ENCODE measurements around the gene TMEM63B. TPM values are rescaled to one million over a fixed set of nuclear protein-coding genes. Genes with fewer than 3 reads are reported as not detected.
"Not testable (repeated sequence)": the region's sequence is repeated elsewhere in the genome, so short reads cannot be mapped to it uniquely, and the experiment has no call there.

TMEM63B gene
- total RNA-seq, 1 donor from 2014 or later = 51.2 TPM

DNA sequence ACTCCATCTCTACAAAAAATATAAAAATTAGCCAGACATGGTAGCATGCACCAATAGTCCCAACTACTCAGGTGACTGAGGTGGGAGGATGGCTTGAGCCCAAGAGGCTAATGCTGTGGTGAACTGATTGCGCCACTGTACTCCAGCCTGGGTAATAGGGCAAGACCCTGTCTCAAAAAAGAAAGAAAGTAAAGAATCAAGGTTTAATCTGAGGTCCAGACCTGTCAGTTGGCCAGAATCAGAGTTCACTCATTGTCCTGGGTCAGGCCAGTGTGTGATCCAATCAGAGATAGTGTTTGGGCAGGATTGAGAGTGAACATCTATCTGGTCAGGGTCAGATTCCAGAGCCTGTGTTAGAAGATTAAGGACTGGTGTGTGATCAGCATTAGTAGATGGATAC lies 15.5 kb downstream of the TMEM63B start:
- H3K27me3 Mint-ChIP-seq (ENCODE audit: low read depth) = no peaks in the 10 kb centered on the region
- no peak for DNase-seq (ENCODE audit: low read depth, low spot score)
- no peaks in the 10 kb centered on the region for H3K9me3 Mint-ChIP-seq
- no peak overlapping the region for H3K4me3 Mint-ChIP-seq
- no peak overlapping the region for H3K27ac Mint-ChIP-seq (ENCODE audit: unreplicated experiment)
- peaks cover 11% of the 10 kb centered on the region for H3K36me3 Mint-ChIP-seq (ENCODE audit: low read depth)
- TF ChIP-seq, protein P1, sequence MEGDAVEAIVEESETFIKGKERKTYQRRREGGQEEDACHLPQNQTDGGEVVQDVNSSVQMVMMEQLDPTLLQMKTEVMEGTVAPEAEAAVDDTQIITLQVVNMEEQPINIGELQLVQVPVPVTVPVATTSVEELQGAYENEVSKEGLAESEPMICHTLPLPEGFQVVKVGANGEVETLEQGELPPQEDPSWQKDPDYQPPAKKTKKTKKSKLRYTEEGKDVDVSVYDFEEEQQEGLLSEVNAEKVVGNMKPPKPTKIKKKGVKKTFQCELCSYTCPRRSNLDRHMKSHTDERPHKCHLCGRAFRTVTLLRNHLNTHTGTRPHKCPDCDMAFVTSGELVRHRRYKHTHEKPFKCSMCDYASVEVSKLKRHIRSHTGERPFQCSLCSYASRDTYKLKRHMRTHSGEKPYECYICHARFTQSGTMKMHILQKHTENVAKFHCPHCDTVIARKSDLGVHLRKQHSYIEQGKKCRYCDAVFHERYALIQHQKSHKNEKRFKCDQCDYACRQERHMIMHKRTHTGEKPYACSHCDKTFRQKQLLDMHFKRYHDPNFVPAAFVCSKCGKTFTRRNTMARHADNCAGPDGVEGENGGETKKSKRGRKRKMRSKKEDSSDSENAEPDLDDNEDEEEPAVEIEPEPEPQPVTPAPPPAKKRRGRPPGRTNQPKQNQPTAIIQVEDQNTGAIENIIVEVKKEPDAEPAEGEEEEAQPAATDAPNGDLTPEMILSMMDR (conservative IDR thresholded peaks at IDR 0.05) = no peak
- no peaks in the 10 kb centered on the region for H3K4me1 Mint-ChIP-seq

DNA sequence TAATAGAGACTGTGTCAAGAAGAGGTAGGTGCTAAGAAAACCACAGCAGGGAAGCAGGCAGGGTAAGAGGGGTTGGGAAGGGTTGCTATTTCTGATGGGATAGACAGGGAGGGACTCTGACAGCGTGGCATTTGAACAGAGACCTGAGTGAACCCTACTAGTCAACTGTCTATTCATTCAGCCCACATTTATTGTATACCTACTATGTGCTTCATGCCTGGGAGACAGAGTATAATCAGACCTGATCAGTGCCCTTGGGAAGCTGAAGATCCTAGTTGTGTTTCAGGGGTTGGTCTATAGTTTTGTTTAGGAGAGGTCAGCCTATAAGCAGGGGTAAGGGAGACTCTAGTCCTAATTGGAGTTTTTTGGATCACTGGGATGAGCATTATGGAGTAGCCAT lies 16.4 kb downstream of the TMEM63B start:
- peaks cover 12% of the 10 kb centered on the region for H3K36me3 Mint-ChIP-seq (ENCODE audit: low read depth)
- TF ChIP-seq, protein P1 (conservative IDR thresholded peaks at IDR 0.05) = no peak
- H3K27ac Mint-ChIP-seq (ENCODE audit: unreplicated experiment) = no peak overlapping the region
- no peaks in the 10 kb centered on the region for H3K4me1 Mint-ChIP-seq
- H3K9me3 Mint-ChIP-seq = no peaks in the 10 kb centered on the region
- no peak for DNase-seq (ENCODE audit: low read depth, low spot score)
- no peak overlapping the region for H3K4me3 Mint-ChIP-seq
- H3K27me3 Mint-ChIP-seq (ENCODE audit: low read depth) = no peaks in the 10 kb centered on the region

DNA sequence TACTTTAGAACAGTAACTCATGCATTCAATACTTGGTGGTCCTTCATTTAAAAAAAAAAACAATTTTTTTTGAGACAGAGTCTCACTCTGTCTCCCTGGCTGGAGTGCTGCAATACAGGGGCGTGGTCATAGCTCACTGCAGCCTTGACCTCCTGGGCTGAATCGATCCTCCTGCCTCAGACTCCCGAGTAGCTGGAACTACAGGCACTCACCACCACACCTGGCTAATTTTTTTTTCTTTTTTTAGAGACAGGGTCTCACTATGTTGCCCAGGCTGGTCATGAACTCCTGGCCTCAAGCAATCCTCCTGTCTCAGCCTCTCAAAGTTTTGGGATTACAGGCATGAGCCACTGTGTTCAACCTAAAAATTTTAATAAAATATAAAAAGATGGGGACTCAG lies 17.2 kb downstream of the TMEM63B start:
- not testable (repeated sequence) for H3K9me3 Mint-ChIP-seq; H3K27ac Mint-ChIP-seq (ENCODE audit: unreplicated experiment); H3K4me3 Mint-ChIP-seq; DNase-seq (ENCODE audit: low read depth, low spot score); H3K4me1 Mint-ChIP-seq; H3K27me3 Mint-ChIP-seq (ENCODE audit: low read depth)
- H3K36me3 Mint-ChIP-seq (ENCODE audit: low read depth) = peaks cover 17% of the 10 kb centered on the region

DNA sequence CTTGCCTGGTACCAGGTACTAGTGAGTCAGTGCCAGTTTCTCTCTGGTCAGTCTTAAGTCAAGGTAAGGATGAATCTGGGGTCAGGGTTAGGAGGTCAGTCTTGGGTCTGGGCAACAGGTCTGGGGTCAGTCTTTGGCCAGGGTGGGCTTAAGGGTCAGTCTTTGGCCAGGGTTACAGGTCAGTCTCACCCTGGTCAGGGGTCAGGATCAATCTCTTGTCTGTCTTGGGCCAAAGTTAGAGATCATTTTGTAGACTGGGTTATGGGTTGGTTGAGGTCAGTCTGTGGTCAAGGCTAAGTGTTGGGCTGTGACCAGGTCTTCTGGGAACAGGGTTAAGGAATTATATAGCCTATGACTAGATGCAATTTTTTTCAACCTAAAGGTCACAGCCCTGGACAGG lies 18.5 kb downstream of the TMEM63B start:
- H3K27ac Mint-ChIP-seq (ENCODE audit: unreplicated experiment) = no peak overlapping the region
- no peaks in the 10 kb centered on the region for H3K4me1 Mint-ChIP-seq
- H3K36me3 Mint-ChIP-seq (ENCODE audit: low read depth) = peaks cover 18% of the 10 kb centered on the region
- H3K27me3 Mint-ChIP-seq (ENCODE audit: low read depth) = no peaks in the 10 kb centered on the region
- H3K4me3 Mint-ChIP-seq = no peak overlapping the region
- TF ChIP-seq, protein P1 (conservative IDR thresholded peaks at IDR 0.05) = no peak
- H3K9me3 Mint-ChIP-seq = no peaks in the 10 kb centered on the region
- no peak for DNase-seq (ENCODE audit: low read depth, low spot score)

DNA sequence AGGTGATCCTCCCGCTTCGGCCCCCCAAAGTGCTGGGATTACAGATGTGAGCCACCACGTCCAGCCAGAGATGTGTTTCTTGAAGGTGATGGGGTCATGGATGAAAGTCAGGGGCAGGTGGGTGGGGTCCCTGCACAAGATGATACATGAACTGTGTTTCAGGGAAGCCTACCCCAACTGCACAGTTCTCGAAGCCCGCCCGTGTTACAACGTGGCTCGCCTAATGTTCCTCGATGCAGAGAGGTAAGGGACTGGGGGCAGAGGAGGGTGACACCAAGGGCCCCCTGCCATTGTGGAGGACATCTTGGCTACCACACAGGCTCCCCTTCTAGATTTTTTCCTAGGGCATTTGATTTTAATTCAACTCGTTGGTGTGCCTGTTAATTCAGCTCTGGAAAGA lies 19.3 kb downstream of the TMEM63B start:
- H3K4me1 Mint-ChIP-seq = no peaks in the 10 kb centered on the region
- no peaks in the 10 kb centered on the region for H3K27me3 Mint-ChIP-seq (ENCODE audit: low read depth)
- H3K4me3 Mint-ChIP-seq = no peak overlapping the region
- TF ChIP-seq, protein P1 (conservative IDR thresholded peaks at IDR 0.05) = no peak
- no peak overlapping the region for H3K27ac Mint-ChIP-seq (ENCODE audit: unreplicated experiment)
- peaks cover 18% of the 10 kb centered on the region for H3K36me3 Mint-ChIP-seq (ENCODE audit: low read depth)
- DNase-seq (ENCODE audit: low read depth, low spot score) = no peak
- no peaks in the 10 kb centered on the region for H3K9me3 Mint-ChIP-seq

DNA sequence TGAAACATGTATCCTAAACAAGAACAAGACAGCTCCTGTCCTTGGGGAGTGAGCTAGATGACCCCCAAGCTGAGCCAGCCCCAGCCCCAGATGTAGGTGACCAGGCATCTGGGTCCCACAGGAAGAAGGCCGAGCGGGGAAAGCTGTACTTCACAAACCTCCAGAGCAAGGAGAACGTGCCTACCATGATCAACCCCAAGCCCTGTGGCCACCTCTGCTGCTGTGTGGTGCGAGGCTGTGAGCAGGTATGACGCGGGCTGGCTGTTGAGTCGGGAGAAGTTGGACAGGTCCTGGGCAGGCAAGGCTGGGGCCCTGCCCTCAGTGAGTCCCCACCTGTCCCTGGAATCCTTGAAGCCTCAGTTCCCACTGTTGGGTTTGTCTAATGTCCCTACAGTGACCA lies 19.9 kb downstream of the TMEM63B start:
- Mint-ChIP-seq H3K27ac (ENCODE audit: unreplicated experiment) (no peak overlapping the region), H3K27me3 (ENCODE audit: low read depth) (no peaks in the 10 kb centered on the region), H3K9me3 (no peaks in the 10 kb centered on the region), H3K36me3 (ENCODE audit: low read depth) (peaks cover 17% of the 10 kb centered on the region), H3K4me1 (no peaks in the 10 kb centered on the region), H3K4me3 (no peak overlapping the region)
- no peak for DNase-seq (ENCODE audit: low read depth, low spot score)
- TF ChIP-seq, protein P1 (conservative IDR thresholded peaks at IDR 0.05) = no peak
